Stimulated activated CD4-positive, alpha-beta T cell treated with anti-CD3 and anti-CD28 coated beads, Interleukin-2, amount 100 ng/mL, for 24 hours (primary cell): Measurements from ENCODE around the gene ZNF426.

Experiments
- DNase-seq, 2 donors: peaks; one replicate each; pipeline ENCODE4 v3.0.0-alpha.2; 2020

ZNF426 gene

DNA sequence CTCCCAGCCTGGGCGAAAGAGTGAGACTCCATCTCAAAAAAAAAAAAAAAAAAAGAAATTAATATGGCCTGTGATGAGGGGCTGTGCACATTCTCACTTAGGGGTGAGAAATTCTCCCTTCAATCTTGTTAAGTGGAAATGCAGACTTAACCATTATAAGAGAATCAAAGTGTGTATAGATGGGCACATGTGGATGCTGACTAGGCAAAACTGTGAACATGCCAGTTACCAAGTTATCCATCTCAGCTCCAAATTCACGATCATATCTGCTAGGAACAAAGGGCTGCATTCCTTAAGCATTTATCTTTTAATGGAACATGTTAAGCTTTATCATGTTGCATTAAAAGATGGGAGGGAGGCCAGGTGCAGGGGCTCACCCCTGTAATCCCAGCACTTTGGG is 44.3 kb downstream of the ZNF426 start:
- DNase-seq: no peak

DNA sequence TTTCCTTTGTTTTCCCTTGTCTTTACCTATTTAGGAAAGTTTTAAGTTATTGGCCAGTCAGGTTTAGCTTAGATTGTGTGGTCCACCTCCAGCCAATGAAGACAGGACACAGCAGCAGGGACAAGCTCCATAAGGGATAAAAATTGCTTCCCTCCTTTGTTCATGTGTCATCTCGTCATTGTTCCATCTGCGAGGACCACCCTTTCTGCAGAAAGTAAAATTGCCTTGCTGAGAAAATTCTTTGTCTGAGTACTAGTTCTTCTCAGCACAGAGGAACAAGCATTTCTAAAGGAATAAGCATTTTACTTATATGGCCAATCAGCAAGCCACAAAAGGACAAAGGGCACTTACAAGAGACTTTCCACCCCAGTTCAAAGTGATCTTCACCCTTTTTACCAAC is 51.4 kb downstream of the ZNF426 start:
- DNase-seq: no peak

DNA sequence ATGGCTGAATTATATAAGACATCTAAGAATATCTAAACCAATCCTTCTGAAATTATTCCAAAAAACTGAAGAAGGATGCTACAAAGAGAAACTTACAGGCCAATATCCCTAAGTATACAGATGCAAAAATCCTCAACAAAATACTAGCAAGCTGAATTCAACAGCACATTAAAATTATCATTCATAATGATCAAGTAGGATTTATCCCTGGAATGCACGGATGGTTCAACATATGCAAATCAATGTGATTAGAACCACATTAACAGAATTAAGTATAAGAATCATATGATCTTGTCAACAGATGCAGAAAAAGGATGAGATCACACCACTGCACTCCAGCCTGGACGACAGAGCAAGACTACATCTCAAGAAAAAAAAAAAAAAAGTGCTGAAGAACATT is 53.3 kb downstream of the ZNF426 start:
- no peak for DNase-seq

DNA sequence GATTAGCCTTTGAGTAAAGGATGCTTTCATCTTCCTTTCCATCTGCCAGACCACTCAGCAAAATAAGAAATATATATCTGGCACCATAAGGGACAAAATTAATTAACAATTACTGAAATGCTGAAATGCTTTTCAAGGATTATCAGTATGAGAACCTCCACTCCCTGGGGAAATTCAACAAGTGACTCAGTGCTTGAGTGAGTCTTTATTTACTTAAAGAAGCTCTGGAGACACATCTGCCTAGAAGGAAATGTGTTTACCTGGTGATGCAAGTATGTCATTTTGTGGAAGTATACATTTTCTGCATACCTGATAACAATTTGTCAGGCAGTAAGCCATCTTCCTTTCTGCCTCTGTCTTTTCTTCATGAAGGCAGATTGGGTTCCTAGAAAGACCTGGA is 63.5 kb downstream of the ZNF426 start:
- DNase-seq: no peak
